ENCODE measurements around the gene MUS81.

The MUS81 gene

DNA sequence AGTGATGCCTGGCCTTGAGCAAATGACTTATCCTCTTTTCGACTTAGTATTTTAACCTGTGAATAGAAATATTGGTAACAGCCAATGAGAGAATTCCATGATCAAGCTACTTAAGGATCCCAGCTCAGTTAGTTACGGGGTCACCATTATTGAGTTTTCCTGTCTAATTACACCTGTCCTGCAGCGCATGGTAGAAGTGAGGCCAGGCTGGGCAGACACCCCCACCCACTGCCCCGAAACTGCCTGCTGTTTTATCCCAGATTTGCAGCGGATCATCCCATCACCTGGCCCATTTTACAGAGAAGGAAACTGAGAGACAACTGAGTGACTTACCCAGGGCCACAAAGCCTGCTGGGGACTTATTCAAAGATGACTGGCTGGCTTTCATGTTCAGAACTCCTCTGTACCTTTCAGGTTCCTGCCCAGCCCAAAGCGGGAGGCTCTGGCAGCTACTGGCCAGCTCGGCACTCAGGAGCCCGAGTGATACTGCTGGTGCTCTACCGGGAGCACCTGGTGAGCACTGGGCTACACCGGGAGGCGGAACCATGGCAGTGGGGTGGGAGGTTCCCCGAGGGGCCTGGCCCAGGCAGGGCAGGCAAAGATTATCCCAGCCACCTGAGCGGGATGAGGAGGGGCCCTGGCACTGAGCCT is 1.4 kb downstream of the MUS81 start:
- Histone ChIP-seq H4K20me1 (ENCODE audit: control insufficient read depth, insufficient read depth, low read depth, low read length) (peaks cover 2% of the 10 kb centered on the region), H3K4me3 (ENCODE audit: low read length) (peak overlapping the region; percentile 88), H3K36me3 (ENCODE audit: control insufficient read depth, low read length) (peaks cover 65% of the 10 kb centered on the region), H3K9me2 (replicated peaks; ENCODE audit: control insufficient read depth, low read length) (no peaks in the 10 kb centered on the region), H3K27ac (ENCODE audit: low read depth, low read length) (peak overlapping the region; percentile 83; the same call in 1 of the 2 replicates), H3K79me2 (ENCODE audit: control insufficient read depth, low read length) (peaks cover 35% of the 10 kb centered on the region), H3K27me3 (ENCODE audit: control insufficient read depth, low read length) (no peaks in the 10 kb centered on the region), H3K9me3 (ENCODE audit: control insufficient read depth, insufficient read depth, low read length) (no peaks in the 10 kb centered on the region), H3K4me2 (ENCODE audit: low read length) (peak overlapping the region; percentile 93), H3F3A (ENCODE audit: control insufficient read depth, insufficient read depth) (peaks cover 15% of the 10 kb centered on the region), H3K4me1 (ENCODE audit: control insufficient read depth, low read length) (peaks cover 22% of the 10 kb centered on the region)
- TF ChIP-seq, protein P1, sequence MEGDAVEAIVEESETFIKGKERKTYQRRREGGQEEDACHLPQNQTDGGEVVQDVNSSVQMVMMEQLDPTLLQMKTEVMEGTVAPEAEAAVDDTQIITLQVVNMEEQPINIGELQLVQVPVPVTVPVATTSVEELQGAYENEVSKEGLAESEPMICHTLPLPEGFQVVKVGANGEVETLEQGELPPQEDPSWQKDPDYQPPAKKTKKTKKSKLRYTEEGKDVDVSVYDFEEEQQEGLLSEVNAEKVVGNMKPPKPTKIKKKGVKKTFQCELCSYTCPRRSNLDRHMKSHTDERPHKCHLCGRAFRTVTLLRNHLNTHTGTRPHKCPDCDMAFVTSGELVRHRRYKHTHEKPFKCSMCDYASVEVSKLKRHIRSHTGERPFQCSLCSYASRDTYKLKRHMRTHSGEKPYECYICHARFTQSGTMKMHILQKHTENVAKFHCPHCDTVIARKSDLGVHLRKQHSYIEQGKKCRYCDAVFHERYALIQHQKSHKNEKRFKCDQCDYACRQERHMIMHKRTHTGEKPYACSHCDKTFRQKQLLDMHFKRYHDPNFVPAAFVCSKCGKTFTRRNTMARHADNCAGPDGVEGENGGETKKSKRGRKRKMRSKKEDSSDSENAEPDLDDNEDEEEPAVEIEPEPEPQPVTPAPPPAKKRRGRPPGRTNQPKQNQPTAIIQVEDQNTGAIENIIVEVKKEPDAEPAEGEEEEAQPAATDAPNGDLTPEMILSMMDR (IDR thresholded peaks at IDR 0.05; ENCODE audit: low read depth, low read length, poor library complexity, severe bottlenecking) = no peak
- no peak for TF ChIP-seq EZH2phosphoT487 (IDR thresholded peaks at IDR 0.05; ENCODE audit: borderline replicate concordance, low read length)

GRCh38 chr11:65862191-65862735 is 2.0 kb downstream of the MUS81 start:
- H3K36me3 ChIP-seq (ENCODE audit: control insufficient read depth, low read length) = peaks cover 64% of the 10 kb centered on the region
- peaks cover 13% of the 10 kb centered on the region for H3F3A ChIP-seq (ENCODE audit: control insufficient read depth, insufficient read depth)
- H3K79me2 ChIP-seq (ENCODE audit: control insufficient read depth, low read length) = peaks cover 29% of the 10 kb centered on the region
- H3K27ac ChIP-seq (ENCODE audit: low read depth, low read length) = no peak overlapping the region
- H3K9me2 ChIP-seq (replicated peaks; ENCODE audit: control insufficient read depth, low read length) = no peaks in the 10 kb centered on the region
- no peaks in the 10 kb centered on the region for H4K20me1 ChIP-seq (ENCODE audit: control insufficient read depth, insufficient read depth, low read depth, low read length)
- H3K27me3 ChIP-seq (ENCODE audit: control insufficient read depth, low read length) = no peaks in the 10 kb centered on the region
- no peaks in the 10 kb centered on the region for H3K9me3 ChIP-seq (ENCODE audit: control insufficient read depth, insufficient read depth, low read length)
- peak overlapping the region; percentile 93 for H3K4me2 ChIP-seq (ENCODE audit: low read length)
- TF ChIP-seq, protein P1 (IDR thresholded peaks at IDR 0.05; ENCODE audit: low read depth, low read length, poor library complexity, severe bottlenecking) = no peak
- TF ChIP-seq EZH2phosphoT487 (IDR thresholded peaks at IDR 0.05; ENCODE audit: borderline replicate concordance, low read length) = no peak
- H3K4me3 ChIP-seq (ENCODE audit: low read length) = no peak overlapping the region; the same call in 1 of the 2 replicates
- H3K4me1 ChIP-seq (ENCODE audit: control insufficient read depth, low read length) = peaks cover 22% of the 10 kb centered on the region

DNA sequence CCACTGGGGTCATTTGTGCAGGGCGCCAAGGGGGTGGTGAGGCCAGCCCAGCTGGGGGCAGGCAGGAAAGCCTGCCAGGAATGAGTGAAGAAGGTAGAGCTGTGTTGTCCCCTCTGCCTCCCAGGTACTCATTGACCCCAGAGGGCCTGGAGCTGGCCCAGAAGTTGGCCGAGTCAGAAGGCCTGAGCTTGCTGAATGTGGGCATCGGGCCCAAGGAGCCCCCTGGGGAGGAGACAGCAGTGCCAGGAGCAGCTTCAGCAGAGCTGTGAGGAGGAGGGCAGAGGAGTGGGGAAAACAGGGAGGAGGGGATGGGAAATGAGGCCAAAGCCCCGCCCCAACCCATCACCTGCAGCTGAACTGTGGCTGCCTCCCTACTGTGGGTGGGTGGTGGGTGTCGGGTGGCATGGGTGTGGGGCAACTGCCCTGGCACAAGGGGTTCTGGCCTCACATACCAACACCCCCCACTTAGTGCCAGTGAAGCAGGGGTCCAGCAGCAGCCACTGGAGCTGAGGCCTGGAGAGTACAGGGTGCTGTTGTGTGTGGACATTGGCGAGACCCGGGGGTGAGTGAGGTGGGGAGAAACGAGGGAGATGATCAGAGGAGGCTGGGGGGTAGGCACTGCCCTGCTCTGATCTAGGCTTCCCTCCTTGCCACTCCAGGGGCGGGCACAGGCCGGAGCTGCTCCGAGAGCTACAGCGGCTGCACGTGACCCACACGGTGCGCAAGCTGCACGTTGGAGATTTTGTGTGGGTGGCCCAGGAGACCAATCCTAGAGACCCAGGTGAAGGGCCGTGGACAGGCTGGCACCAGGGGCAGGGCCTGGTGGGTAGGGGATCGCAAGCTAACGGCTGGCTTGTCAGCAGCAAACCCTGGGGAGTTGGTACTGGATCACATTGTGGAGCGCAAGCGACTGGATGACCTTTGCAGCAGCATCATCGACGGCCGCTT is 3.0 kb downstream of the MUS81 start:
- peaks cover 63% of the 10 kb centered on the region for H3K36me3 ChIP-seq (ENCODE audit: control insufficient read depth, low read length)
- TF ChIP-seq, protein P1 (IDR thresholded peaks at IDR 0.05; ENCODE audit: low read depth, low read length, poor library complexity, severe bottlenecking) = no peak
- TF ChIP-seq EZH2phosphoT487 (IDR thresholded peaks at IDR 0.05; ENCODE audit: borderline replicate concordance, low read length) = no peak
- H3K27ac ChIP-seq (ENCODE audit: low read depth, low read length) = no peak overlapping the region
- H3K9me2 ChIP-seq (replicated peaks; ENCODE audit: control insufficient read depth, low read length) = no peaks in the 10 kb centered on the region
- no peaks in the 10 kb centered on the region for H3K9me3 ChIP-seq (ENCODE audit: control insufficient read depth, insufficient read depth, low read length)
- H3K79me2 ChIP-seq (ENCODE audit: control insufficient read depth, low read length) = peaks cover 22% of the 10 kb centered on the region
- no peak overlapping the region for H3K4me2 ChIP-seq (ENCODE audit: low read length)
- H3K27me3 ChIP-seq (ENCODE audit: control insufficient read depth, low read length) = no peaks in the 10 kb centered on the region
- H4K20me1 ChIP-seq (ENCODE audit: control insufficient read depth, insufficient read depth, low read depth, low read length) = no peaks in the 10 kb centered on the region; the same call in 1 of the 2 replicates
- peaks cover 29% of the 10 kb centered on the region for H3K4me1 ChIP-seq (ENCODE audit: control insufficient read depth, low read length)
- peaks cover 13% of the 10 kb centered on the region for H3F3A ChIP-seq (ENCODE audit: control insufficient read depth, insufficient read depth)
- no peak overlapping the region for H3K4me3 ChIP-seq (ENCODE audit: low read length)

All from DOHH2 (cell line).